Panc1 (cell line): ENCODE measurements around the gene CAPZA3. TPM values are rescaled to one million over a fixed set of nuclear protein-coding genes. Genes with fewer than 3 reads are reported as not detected.

ENCODE experiments used
- ATAC-seq: fragments of 200-7000 bp; cut with Tn5 transposase; 2 replicates; pipeline ENCODE4 v1.9.1; 2020; ENCODE audit warnings: mild to moderate bottlenecking, moderate library complexity
- BruUV-seq: library from RNA; stranded (reverse); fragments of 400-500 nt; replicated peaks from 2 replicates; lab custom pipeline; 2021; lab: Mats Ljungman, UMichigan
- CTCF ChIA-PET: fragments of 300-600 bp; sonication (Branson Sonifier 250); formaldehyde crosslinking; loops from one replicate; lab custom pipeline; 2022; ENCODE audit warnings: antibody characterized with exemption; lab: Charles Lee
- POLR2A ChIA-PET: fragments of 300-600 bp; sonication (Branson Sonifier 250); formaldehyde crosslinking; loops from one replicate; lab custom pipeline; 2022; ENCODE audit warnings: antibody characterized with exemption; lab: Charles Lee
- DNase-seq: peaks from one replicate; pipeline ENCODE4 v3.0.0-alpha.2; 2010; ENCODE audit warnings: low read depth, low spot score
- H3K27ac ChIP-seq: 2 replicates; pipeline ENCODE4 v1.5.1; 2011; ENCODE audit warnings: mild to moderate bottlenecking, low read length, inconsistent platforms
- H3K27me3 ChIP-seq: fragments of 200-500 bp; sonication (Bioruptor generic); 2 replicates; pipeline ENCODE4 v1.6.0; 2014; ENCODE audit warnings: low read length, inconsistent platforms; ENCODE audit not compliant: control insufficient read depth, insufficient read depth
- H3K36me3 ChIP-seq: fragments of 200-500 bp; sonication (Bioruptor generic); 2 replicates; pipeline ENCODE4 v1.5.1; 2014; ENCODE audit warnings: inconsistent platforms, mild to moderate bottlenecking, low read length, moderate library complexity; ENCODE audit not compliant: control insufficient read depth, insufficient read depth
- H3K4me1 ChIP-seq: 2 replicates; pipeline ENCODE4 v1.5.1; 2011; ENCODE audit warnings: inconsistent platforms, mild to moderate bottlenecking, low read length, moderate library complexity; ENCODE audit not compliant: control insufficient read depth, insufficient read depth
- H3K4me3 ChIP-seq, 2 experiments: 2 replicates each; pipeline ENCODE4 v1.5.1; 2011 to 2012; ENCODE audit warnings: low read depth in 2 of 2, low read length in 2 of 2, mild to moderate bottlenecking in 2 of 2, inconsistent platforms in 1 of 2, moderate library complexity in 1 of 2
- H3K9me3 ChIP-seq: fragments of 200-500 bp; sonication (Bioruptor generic); 2 replicates; pipeline ENCODE4 v1.5.1; 2014; ENCODE audit warnings: low read depth, mild to moderate bottlenecking, inconsistent platforms, low read length, moderate library complexity; ENCODE audit not compliant: control insufficient read depth, insufficient read depth
- POLR2AphosphoS5 ChIP-seq: IDR thresholded peaks from 2 replicates; pipeline ENCODE4 v1.6.1; 2012; ENCODE audit warnings: mild to moderate bottlenecking, low read depth, low read length, moderate library complexity
- SIN3A ChIP-seq: IDR thresholded peaks from 2 replicates; pipeline ENCODE4 v1.6.1; 2012; ENCODE audit warnings: low read depth, mild to moderate bottlenecking, low read length, moderate library complexity, borderline replicate concordance; ENCODE audit not compliant: insufficient read depth
- TCF7L2 ChIP-seq: IDR thresholded peaks from 2 replicates; pipeline ENCODE4 v1.6.1; 2011; ENCODE audit warnings: mild to moderate bottlenecking, low read depth, low read length, inconsistent platforms
- in situ Hi-C: cut with HindIII; loops from 2 replicates; pipeline ENCODE4 v1.10.0; 2016; ENCODE audit warnings: low sequenced_read_pairs, low pct_unique_long_range_greater_than_20kb
- intact Hi-C: fragments of 100-400 bp; cut with micrococcal nuclease; formaldehyde crosslinking; loops from one replicate; pipeline ENCODE4 v1.10.0; 2022; ENCODE audit not compliant: unreplicated experiment
- total RNA-seq: library from RNA; stranded (reverse); gene quantifications from one replicate; pipeline ENCODE4 v1.2.1, GENCODE V29; 2021; ENCODE audit not compliant: unreplicated experiment
- TF ChIP-seq, protein P1 (sequence below), 2 experiments: IDR thresholded peaks; 2 replicates each; pipeline ENCODE4 v1.6.1; 2011 to 2012; ENCODE audit warnings: low read depth in 2 of 2, control low read depth in 1 of 2, low read length in 1 of 2, mild to moderate bottlenecking in 1 of 2, moderate library complexity in 1 of 2; ENCODE audit not compliant: insufficient read depth in 1 of 2
- TF ChIP-seq, protein P2 (sequence below): fragments of 450-650 bp; IDR thresholded peaks from 2 replicates; pipeline ENCODE4 v1.5.1; 2017; ENCODE audit warnings: mild to moderate bottlenecking

CAPZA3 gene
- total RNA-seq, 1 experiment from 2014 or later = not detected

GRCh38 chr12:18716236-18716635 lies 21.7 kb upstream of the CAPZA3 start:
- POLR2A ChIA-PET = no interaction called here
- Histone ChIP-seq H3K9me3 (no peaks in the 10 kb centered on the region), H3K4me1 (no peaks in the 10 kb centered on the region), H3K36me3 (no peaks in the 10 kb centered on the region), H3K4me3 (no peak overlapping the region), H3K27ac (no peak overlapping the region), H3K27me3 (no peaks in the 10 kb centered on the region)
- in situ Hi-C loops (no loop called here), intact Hi-C loops (no loop called here)
- TF ChIP-seq, protein P1, sequence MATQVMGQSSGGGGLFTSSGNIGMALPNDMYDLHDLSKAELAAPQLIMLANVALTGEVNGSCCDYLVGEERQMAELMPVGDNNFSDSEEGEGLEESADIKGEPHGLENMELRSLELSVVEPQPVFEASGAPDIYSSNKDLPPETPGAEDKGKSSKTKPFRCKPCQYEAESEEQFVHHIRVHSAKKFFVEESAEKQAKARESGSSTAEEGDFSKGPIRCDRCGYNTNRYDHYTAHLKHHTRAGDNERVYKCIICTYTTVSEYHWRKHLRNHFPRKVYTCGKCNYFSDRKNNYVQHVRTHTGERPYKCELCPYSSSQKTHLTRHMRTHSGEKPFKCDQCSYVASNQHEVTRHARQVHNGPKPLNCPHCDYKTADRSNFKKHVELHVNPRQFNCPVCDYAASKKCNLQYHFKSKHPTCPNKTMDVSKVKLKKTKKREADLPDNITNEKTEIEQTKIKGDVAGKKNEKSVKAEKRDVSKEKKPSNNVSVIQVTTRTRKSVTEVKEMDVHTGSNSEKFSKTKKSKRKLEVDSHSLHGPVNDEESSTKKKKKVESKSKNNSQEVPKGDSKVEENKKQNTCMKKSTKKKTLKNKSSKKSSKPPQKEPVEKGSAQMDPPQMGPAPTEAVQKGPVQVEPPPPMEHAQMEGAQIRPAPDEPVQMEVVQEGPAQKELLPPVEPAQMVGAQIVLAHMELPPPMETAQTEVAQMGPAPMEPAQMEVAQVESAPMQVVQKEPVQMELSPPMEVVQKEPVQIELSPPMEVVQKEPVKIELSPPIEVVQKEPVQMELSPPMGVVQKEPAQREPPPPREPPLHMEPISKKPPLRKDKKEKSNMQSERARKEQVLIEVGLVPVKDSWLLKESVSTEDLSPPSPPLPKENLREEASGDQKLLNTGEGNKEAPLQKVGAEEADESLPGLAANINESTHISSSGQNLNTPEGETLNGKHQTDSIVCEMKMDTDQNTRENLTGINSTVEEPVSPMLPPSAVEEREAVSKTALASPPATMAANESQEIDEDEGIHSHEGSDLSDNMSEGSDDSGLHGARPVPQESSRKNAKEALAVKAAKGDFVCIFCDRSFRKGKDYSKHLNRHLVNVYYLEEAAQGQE (IDR thresholded peaks at IDR 0.05; ENCODE audit: insufficient read depth in 1 of 2, low read depth in 2 of 2, low read length in 1 of 2) = no peak
- TF ChIP-seq, protein P2, sequence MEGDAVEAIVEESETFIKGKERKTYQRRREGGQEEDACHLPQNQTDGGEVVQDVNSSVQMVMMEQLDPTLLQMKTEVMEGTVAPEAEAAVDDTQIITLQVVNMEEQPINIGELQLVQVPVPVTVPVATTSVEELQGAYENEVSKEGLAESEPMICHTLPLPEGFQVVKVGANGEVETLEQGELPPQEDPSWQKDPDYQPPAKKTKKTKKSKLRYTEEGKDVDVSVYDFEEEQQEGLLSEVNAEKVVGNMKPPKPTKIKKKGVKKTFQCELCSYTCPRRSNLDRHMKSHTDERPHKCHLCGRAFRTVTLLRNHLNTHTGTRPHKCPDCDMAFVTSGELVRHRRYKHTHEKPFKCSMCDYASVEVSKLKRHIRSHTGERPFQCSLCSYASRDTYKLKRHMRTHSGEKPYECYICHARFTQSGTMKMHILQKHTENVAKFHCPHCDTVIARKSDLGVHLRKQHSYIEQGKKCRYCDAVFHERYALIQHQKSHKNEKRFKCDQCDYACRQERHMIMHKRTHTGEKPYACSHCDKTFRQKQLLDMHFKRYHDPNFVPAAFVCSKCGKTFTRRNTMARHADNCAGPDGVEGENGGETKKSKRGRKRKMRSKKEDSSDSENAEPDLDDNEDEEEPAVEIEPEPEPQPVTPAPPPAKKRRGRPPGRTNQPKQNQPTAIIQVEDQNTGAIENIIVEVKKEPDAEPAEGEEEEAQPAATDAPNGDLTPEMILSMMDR = no peak
- TF ChIP-seq POLR2AphosphoS5 (no peak), TCF7L2 (no peak), SIN3A (no peak)
- BruUV-seq = no TSS peak
- ATAC-seq = no peak
- no peak for DNase-seq
- CTCF ChIA-PET = no interaction called here

DNA sequence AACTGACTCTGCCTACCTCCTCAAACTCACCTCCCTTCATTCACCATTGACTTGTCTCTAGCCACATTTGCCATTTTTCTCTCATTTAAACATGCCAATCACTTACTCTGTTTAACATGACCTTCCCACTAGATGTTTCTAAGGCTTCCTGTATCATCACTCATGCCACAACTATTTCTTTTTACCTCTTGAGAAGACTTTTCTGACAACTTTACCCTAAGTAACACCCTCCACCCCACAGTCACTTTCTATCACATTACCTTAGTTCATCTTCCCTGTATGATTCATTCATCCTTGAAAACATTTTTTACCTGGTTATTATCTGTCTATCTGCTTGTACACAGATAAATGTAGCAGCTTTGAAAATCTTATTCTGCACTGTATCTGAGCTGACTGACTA lies 19.5 kb upstream of the CAPZA3 start:
- Histone ChIP-seq H3K36me3 (no peaks in the 10 kb centered on the region), H3K27me3 (no peaks in the 10 kb centered on the region), H3K4me1 (no peaks in the 10 kb centered on the region), H3K4me3 (no peak overlapping the region), H3K27ac (no peak overlapping the region), H3K9me3 (no peaks in the 10 kb centered on the region)
- ChIA-PET POLR2A (no interaction called here), CTCF (no interaction called here)
- in situ Hi-C loops (no loop called here), intact Hi-C loops (no loop called here)
- no peak for ATAC-seq
- TF ChIP-seq SIN3A (no peak), POLR2AphosphoS5 (no peak), TCF7L2 (no peak)
- TF ChIP-seq, protein P1 (IDR thresholded peaks at IDR 0.05; ENCODE audit: insufficient read depth in 1 of 2, low read depth in 2 of 2, low read length in 1 of 2) = no peak
- TF ChIP-seq, protein P2 = no peak
- BruUV-seq = no TSS peak
- no peak for DNase-seq
